Hindlimb muscle (tissue), 1 donor: ENCODE results near the gene SIDT1. TPM values are rescaled to one million over a fixed set of nuclear protein-coding genes. Genes with fewer than 3 reads are reported as not detected.

ENCODE experiments used
- DNase-seq: peaks from one replicate; pipeline ENCODE4 v3.0.0-alpha.2; 2013
- polyA plus RNA-seq: library from polyadenylated mRNA; unstranded; fragments of 120-200 nt; gene quantifications from one replicate; pipeline ENCODE4 v1.2.1, GENCODE V29; 2013; ENCODE audit not compliant: insufficient read length

Gene SIDT1
- 1.7 TPM for polyA plus RNA-seq

GRCh38 chr3:113531826-113532697 is at the start of gene SIDT1:
TSS of gene SIDT1 (plus strand) at chr3:113532555. CDS start at chr3:113533022, 467 bp downstream.
- DNase-seq, result no peak

GRCh38 chr3:113485161-113485609 is 47.2 kb upstream of the SIDT1 start:
- no peak for DNase-seq

- no peak for DNase-seq
These were observed 37.3 kb upstream of the SIDT1 start for GRCh38 chr3:113495035-113495434.

- DNase-seq, result no peak
These were observed 35.4 kb upstream of the SIDT1 start for GRCh38 chr3:113496924-113497323.

GRCh38 chr3:113498221-113499005 is 33.9 kb upstream of the SIDT1 start:
- no peak for DNase-seq

GRCh38 chr3:113499081-113499480 is 33.3 kb upstream of the SIDT1 start:
- DNase-seq, result no peak

GRCh38 chr3:113501597-113501996 is 30.8 kb upstream of the SIDT1 start:
- no peak for DNase-seq

- DNase-seq, result no peak
These were observed 26.5 kb upstream of the SIDT1 start for GRCh38 chr3:113505867-113506266.

- no peak for DNase-seq
These were observed 24.8 kb upstream of the SIDT1 start for GRCh38 chr3:113507501-113508067.

- DNase-seq, result no peak
These were observed 23.4 kb upstream of the SIDT1 start for GRCh38 chr3:113508966-113509365.

- no peak for DNase-seq
These were observed 18.0 kb upstream of the SIDT1 start for GRCh38 chr3:113514265-113514769.

- DNase-seq, result no peak
These were observed 16.2 kb upstream of the SIDT1 start for GRCh38 chr3:113516115-113516505.

GRCh38 chr3:113521981-113522380 is 10.4 kb upstream of the SIDT1 start:
- DNase-seq, result no peak

GRCh38 chr3:113523241-113523640 is 9.1 kb upstream of the SIDT1 start:
- DNase-seq, result no peak

GRCh38 chr3:113532698-113533533 is 561 bp downstream of the SIDT1 start:
- DNase-seq, result no peak

- no peak for DNase-seq
These were observed 1.2 kb downstream of the SIDT1 start for GRCh38 chr3:113533534-113533892.

- DNase-seq, result no peak
These were observed 2.0 kb downstream of the SIDT1 start for GRCh38 chr3:113534365-113534764.

- no peak for DNase-seq
These were observed 3.5 kb downstream of the SIDT1 start for GRCh38 chr3:113535898-113536297.

GRCh38 chr3:113536627-113537101 is 4.3 kb downstream of the SIDT1 start:
- no peak for DNase-seq

- DNase-seq, result no peak
These were observed 4.8 kb downstream of the SIDT1 start for GRCh38 chr3:113537155-113537554.

- DNase-seq, result no peak
These were observed 9.2 kb downstream of the SIDT1 start for GRCh38 chr3:113541519-113541918.

GRCh38 chr3:113545594-113545993 is 13.2 kb downstream of the SIDT1 start:
- DNase-seq, result no peak
